Measurements from ENCODE around the gene TRAK1.

TRAK1 gene

DNA sequence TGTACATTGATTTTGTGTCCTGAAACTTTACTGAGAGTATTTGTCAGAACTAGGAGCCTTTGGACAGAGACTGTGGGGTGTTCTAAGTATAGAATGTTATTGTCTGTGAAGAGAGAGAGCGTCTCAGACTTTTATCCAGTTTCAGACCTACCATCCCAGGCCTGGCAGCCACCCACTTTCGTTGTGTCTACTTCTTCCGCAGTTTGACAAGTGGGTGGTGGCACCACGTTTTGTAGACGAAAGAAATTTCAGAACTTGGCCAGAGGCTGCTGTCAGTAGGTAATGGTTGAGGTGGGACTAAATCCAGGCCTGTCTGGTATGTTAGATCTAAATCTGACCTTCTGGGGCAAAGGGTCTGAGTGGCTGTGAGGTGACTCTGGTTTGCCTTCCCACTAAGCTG lies 13.4 kb upstream of the TRAK1 start:
- ATAC-seq (replicated peaks), result no peak
- peak overlapping the region in 1 of 2 donors; percentile 46 for H3K4me3 Mint-ChIP-seq
- H3K4me1 Mint-ChIP-seq, result peaks cover 58 to 82% of the 10 kb centered on the region in 2 donors
- peaks cover 0 to 2% of the 10 kb centered on the region in 2 donors for H3K9me3 Mint-ChIP-seq
- peaks cover 16 to 37% of the 10 kb centered on the region in 2 donors for H3K36me3 Mint-ChIP-seq
- peak overlapping the region; percentile 75 for H3K27ac Mint-ChIP-seq
- no peak for DNase-seq
- no peaks in the 10 kb centered on the region for H3K27me3 Mint-ChIP-seq

DNA sequence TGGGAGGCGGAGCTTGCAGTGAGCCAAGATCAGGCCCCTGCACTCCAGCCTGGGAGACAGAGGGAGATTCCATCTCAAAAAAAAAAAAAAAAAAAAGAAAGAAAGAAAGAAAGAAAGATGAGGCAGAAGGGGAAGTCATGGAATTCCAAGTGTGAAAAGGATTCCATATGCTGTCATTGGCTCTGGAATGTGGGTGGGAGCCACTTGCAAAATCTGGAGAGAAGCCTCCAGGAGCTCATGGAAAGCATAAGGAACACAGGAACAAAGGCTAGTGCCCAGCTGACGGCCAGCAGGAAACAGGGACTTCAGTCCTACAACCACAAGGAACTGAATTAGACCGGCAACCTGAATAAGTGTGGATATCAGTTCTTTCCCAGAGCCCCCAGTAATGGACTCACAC lies 12.5 kb upstream of the TRAK1 start:
- DNase-seq (no peak), ATAC-seq (replicated peaks) (no peak)
- peak overlapping the region; percentile 73 for H3K27ac Mint-ChIP-seq
- H3K27me3 Mint-ChIP-seq, result no peaks in the 10 kb centered on the region
- peaks cover 0 to 2% of the 10 kb centered on the region in 2 donors for H3K9me3 Mint-ChIP-seq
- H3K4me3 Mint-ChIP-seq, result no peak overlapping the region
- peaks cover 13 to 33% of the 10 kb centered on the region in 2 donors for H3K36me3 Mint-ChIP-seq
- peaks cover 57 to 82% of the 10 kb centered on the region in 2 donors for H3K4me1 Mint-ChIP-seq

DNA sequence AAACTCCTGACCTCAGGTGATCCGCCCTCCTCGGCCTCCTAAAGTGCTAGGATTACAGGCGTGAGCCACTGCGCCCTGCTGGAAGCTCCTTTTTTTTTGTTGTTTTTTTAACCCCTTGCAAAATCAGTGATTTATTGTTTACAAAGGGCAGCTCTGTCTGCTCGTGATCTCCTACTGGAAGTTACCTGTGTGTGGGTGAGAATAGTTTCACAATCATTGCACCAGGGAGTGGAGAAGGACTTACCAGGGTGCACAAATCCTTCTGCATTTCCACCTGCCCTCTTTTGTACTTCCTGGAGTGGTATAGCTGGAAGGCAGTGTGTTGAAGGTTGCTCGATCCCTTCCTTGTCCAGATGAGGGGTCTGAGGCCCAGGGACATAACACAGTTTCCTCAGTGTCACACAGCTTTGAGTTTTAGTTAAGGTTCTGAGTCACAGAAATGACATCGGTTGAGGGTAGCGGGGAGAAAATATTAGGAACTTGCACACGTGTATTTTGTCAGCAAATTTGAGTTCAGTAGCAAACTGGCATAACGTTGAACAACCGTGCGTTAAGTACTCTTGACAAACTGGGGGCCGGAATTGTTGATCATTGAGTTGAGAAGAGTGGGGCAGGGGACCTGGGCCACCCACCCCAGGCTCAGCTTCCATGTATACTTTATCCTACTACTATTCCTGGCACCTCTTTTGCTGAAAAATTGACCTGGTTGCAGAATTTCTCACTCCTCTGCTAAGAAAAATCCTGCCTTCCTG lies 11.3 kb upstream of the TRAK1 start:
- peak overlapping the region; percentile 63 for H3K4me3 Mint-ChIP-seq
- H3K4me1 Mint-ChIP-seq, result peaks cover 51 to 82% of the 10 kb centered on the region in 2 donors
- peak overlapping the region; percentile 97 for H3K27ac Mint-ChIP-seq
- peaks cover 0 to 2% of the 10 kb centered on the region in 2 donors for H3K9me3 Mint-ChIP-seq
- ATAC-seq (replicated peaks) (peak; percentile 46 to 61), DNase-seq (no peak)
- peaks cover 13 to 24% of the 10 kb centered on the region in 2 donors for H3K36me3 Mint-ChIP-seq
- H3K27me3 Mint-ChIP-seq, result no peaks in the 10 kb centered on the region

- Mint-ChIP-seq H3K4me3 (peak overlapping the region; percentile 63), H3K4me1 (peaks cover 53 to 86% of the 10 kb centered on the region in 2 donors), H3K36me3 (peaks cover 13 to 27% of the 10 kb centered on the region in 2 donors), H3K9me3 (peaks cover 0 to 2% of the 10 kb centered on the region in 2 donors), H3K27me3 (no peaks in the 10 kb centered on the region), H3K27ac (peak overlapping the region; percentile 97)
- ATAC-seq (replicated peaks) (peak; percentile 89 to 91), DNase-seq (peak; percentile 49)
These were observed 10.7 kb upstream of the TRAK1 start for GRCh38 chr3:42080453-42080872.

GRCh38 chr3:42081838-42082473 lies 9.2 kb upstream of the TRAK1 start:
- H3K4me1 Mint-ChIP-seq, result peaks cover 61 to 93% of the 10 kb centered on the region in 2 donors
- ATAC-seq (replicated peaks), result no peak
- H3K27ac Mint-ChIP-seq, result peak overlapping the region; percentile 93
- DNase-seq, result no peak
- peak overlapping the region; percentile 66 to 71 for H3K4me3 Mint-ChIP-seq
- H3K27me3 Mint-ChIP-seq, result no peaks in the 10 kb centered on the region
- no peaks in the 10 kb centered on the region for H3K9me3 Mint-ChIP-seq
- H3K36me3 Mint-ChIP-seq, result peaks cover 15 to 33% of the 10 kb centered on the region in 2 donors

DNA sequence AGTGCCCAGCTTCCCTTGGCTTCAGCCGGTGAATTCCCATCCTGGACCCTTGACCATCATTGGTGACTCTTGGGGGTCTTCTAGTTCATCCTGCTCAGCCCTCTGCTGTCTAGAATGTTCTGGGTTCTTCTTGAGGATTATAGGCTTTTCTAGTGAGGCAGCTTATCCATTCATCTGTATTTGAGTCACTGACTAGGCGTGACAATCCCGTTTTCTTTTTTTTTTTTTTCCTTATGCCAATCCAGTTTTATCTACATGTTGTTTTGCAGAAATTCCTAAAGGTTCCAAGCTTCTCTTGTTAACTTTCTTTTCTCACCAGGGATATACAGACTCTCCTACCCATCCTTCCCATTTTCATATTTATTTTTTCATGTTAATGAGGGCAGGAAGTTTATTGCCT lies 6.6 kb upstream of the TRAK1 start:
- Mint-ChIP-seq H3K27ac (no peak overlapping the region), H3K27me3 (no peaks in the 10 kb centered on the region), H3K4me3 (no peak overlapping the region), H3K36me3 (peaks cover 22 to 37% of the 10 kb centered on the region in 2 donors), H3K9me3 (no peaks in the 10 kb centered on the region), H3K4me1 (peaks cover 71 to 93% of the 10 kb centered on the region in 2 donors)
- DNase-seq (no peak), ATAC-seq (replicated peaks) (no peak)

- peaks cover 69 to 93% of the 10 kb centered on the region in 2 donors for H3K4me1 Mint-ChIP-seq
- H3K9me3 Mint-ChIP-seq, result no peaks in the 10 kb centered on the region
- H3K36me3 Mint-ChIP-seq, result peaks cover 32 to 46% of the 10 kb centered on the region in 2 donors
- DNase-seq (no peak), ATAC-seq (replicated peaks) (no peak)
- no peaks in the 10 kb centered on the region for H3K27me3 Mint-ChIP-seq
- peak overlapping the region; percentile 36 to 44 for H3K4me3 Mint-ChIP-seq
- H3K27ac Mint-ChIP-seq, result peak overlapping the region; percentile 71
These were observed 5.3 kb upstream of the TRAK1 start for GRCh38 chr3:42085641-42086376.

DNA sequence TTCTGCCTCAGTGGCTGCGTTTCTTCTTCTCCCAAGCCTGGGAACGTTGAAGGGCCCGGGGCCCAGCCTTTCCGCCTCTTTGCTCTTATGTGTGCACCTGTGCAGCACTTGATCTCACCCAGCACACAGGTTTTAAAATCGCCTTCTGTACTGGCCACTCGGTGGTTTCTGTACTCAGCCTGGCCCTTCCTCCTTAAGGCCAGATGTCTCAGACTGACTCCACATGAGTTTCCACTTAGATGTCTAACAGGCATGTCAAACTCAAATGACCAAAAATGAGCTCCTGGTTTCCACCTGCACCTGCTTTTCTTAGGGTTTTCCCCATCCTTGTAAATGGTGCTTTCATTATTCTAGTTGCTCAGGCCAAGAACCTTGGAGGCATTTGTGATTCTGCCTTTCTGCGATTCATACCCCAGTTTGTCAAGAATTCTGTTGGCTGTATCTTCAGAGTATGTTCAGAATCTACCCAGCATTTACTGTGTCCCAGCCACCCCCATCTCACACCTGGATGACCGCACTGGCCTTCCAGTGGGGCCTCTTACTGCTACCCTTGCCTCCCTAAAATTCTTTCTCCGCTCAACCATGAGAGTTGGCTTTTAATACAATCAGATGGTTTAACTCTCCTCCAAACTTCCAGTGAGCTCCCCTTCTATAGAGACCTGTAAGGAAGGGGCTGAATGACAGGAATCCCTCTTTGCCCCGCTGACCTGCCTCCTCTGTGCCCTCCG lies 2.2 kb upstream of the TRAK1 start:
- Mint-ChIP-seq H3K4me1 (peaks cover 70 to 92% of the 10 kb centered on the region in 2 donors), H3K27ac (peak overlapping the region; percentile 88), H3K9me3 (peaks cover 9% of the 10 kb centered on the region in 2 donors), H3K27me3 (no peaks in the 10 kb centered on the region), H3K4me3 (peak overlapping the region; percentile 52 to 66), H3K36me3 (peaks cover 49 to 66% of the 10 kb centered on the region in 2 donors)
- ATAC-seq (replicated peaks) (peak; percentile 38 to 51), DNase-seq (no peak)

DNA sequence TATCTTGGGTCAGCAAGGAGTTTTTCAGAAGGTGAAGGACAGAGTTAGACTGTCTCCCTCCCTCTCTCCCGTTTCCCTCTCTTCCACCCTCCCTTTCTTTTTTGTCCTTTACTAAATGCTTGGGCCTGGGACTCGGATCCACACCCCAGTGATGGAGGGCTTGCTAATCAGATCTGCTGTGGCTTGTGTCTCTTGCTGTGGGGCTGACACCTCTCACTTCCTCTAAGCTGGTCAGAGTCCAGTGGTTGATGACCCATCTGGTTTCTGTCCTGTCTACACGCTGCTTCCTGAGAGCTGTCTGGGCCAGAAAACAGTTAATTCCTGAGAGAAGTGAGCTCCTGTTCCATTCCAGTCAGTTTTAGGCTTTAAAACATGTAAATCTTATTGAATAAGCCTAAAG lies 849 bp downstream of the TRAK1 start:
- DNase-seq (peak; percentile 61), ATAC-seq (replicated peaks) (peak; percentile 72 to 76)
- Mint-ChIP-seq H3K4me1 (peaks cover 69 to 97% of the 10 kb centered on the region in 2 donors), H3K36me3 (peaks cover 53 to 70% of the 10 kb centered on the region in 2 donors), H3K27me3 (no peaks in the 10 kb centered on the region), H3K27ac (peak overlapping the region; percentile 97), H3K9me3 (peaks cover 9% of the 10 kb centered on the region in 2 donors), H3K4me3 (peak overlapping the region; percentile 65 to 74)

DNA sequence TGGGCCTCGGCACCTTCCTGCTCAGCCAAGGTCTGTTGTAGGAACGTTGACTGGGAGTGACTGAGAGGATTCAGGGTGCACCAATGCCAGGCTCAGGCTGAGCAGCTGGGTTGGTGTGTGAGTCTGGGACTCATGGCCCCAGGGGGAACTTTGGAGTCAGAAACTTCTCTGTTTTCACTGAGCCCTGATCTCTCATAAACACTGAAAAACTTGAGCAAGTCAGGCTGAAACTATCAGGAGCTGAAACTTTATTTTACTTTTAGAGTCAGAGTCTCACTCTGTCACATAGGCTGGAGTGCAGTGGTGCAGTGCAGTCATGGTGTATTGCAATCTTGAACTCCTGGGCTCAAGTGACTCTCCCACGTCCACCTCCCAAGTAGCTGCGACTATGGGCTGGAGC lies 3.0 kb downstream of the TRAK1 start:
- peaks cover 60 to 72% of the 10 kb centered on the region in 2 donors for H3K36me3 Mint-ChIP-seq
- peak; percentile 34 for DNase-seq
- peak; percentile 60 to 74 for ATAC-seq (replicated peaks)
- H3K27me3 Mint-ChIP-seq, result no peaks in the 10 kb centered on the region
- peaks cover 9% of the 10 kb centered on the region in 2 donors for H3K9me3 Mint-ChIP-seq
- peaks cover 70 to 97% of the 10 kb centered on the region in 2 donors for H3K4me1 Mint-ChIP-seq
- H3K27ac Mint-ChIP-seq, result peak overlapping the region; percentile 96
- H3K4me3 Mint-ChIP-seq, result peak overlapping the region; percentile 66 to 74

- Mint-ChIP-seq H3K27ac (peak overlapping the region; percentile 96), H3K9me3 (peaks cover 9% of the 10 kb centered on the region in 2 donors), H3K4me3 (peak overlapping the region; percentile 11 to 74), H3K36me3 (peaks cover 53 to 67% of the 10 kb centered on the region in 2 donors), H3K27me3 (no peaks in the 10 kb centered on the region), H3K4me1 (peaks cover 68 to 97% of the 10 kb centered on the region in 2 donors)
- no peak for DNase-seq
- no peak for ATAC-seq (replicated peaks)
These were observed 3.7 kb downstream of the TRAK1 start for GRCh38 chr3:42094691-42095391.

DNA sequence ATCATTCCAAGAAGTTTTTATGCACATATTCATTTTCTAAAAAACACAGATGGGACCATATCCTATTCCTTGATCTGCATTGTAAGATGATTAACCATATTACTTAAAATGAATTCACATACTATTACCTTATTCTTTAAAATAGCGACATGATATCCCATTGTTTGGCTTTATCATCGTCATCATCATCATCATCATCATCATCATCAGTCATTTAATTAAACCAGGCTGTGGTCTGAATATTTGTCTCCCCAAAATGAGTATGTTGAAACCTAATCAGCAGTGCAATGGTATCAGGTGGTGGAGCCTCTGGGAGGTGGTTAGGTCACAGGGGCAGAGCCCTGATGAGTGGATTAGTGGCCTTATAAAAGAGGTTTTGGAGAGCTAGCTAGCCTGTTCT lies 4.4 kb downstream of the TRAK1 start:
- H3K4me3 Mint-ChIP-seq, result peak overlapping the region in 1 of 2 donors; percentile 11
- H3K4me1 Mint-ChIP-seq, result peaks cover 66 to 94% of the 10 kb centered on the region in 2 donors
- no peak for DNase-seq
- peaks cover 46 to 62% of the 10 kb centered on the region in 2 donors for H3K36me3 Mint-ChIP-seq
- peaks cover 9% of the 10 kb centered on the region in 2 donors for H3K9me3 Mint-ChIP-seq
- no peaks in the 10 kb centered on the region for H3K27me3 Mint-ChIP-seq
- ATAC-seq (replicated peaks), result no peak
- H3K27ac Mint-ChIP-seq, result peak overlapping the region; percentile 96

All from stimulated activated naive B cell treated with anti-CD40 and anti-IgM and Interleukin-4, amounts not matched to agents 10 μg/mL and 1 μg/mL and 100 μg/mL, for 72 hours (primary cell).